ENCODE data around the gene TARBP1. TPM values are rescaled to one million over a fixed set of nuclear protein-coding genes. Genes with fewer than 3 reads are reported as not detected.

Gene TARBP1
- total RNA-seq, 1 experiment from 2014 or later = 39.9 TPM

GRCh38 chr1:234469376-234469775, 9.6 kb downstream of the TARBP1 start:
- no peak for DNase-seq (ENCODE audit: low read depth, low spot score)
- in situ Hi-C loops (cut with HindIII; ENCODE audit: low pct_unique_long_range_greater_than_20kb, low sequenced_read_pairs) = no loop called here

DNA sequence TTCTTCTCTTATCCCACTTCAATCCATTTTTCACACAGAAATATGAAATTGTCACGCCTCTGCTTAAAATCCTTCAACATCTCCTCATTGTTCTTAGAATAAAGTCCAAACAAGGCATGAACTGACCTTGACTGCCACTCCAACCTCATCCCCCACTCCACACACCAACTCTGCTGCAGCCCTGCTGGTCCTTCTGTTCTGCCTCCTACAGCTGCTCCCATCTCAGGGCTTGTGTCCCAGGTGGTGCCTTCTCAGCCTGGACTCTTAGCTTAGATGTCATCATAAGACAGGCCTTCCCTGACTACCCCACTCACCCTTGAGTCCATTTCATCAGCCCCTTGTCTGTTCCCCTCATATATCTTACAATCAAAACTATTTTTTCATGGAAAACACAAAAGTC, 10.4 kb downstream of the TARBP1 start:
- in situ Hi-C loops (cut with HindIII; ENCODE audit: low pct_unique_long_range_greater_than_20kb, low sequenced_read_pairs) = no loop called here
- DNase-seq (ENCODE audit: low read depth, low spot score) = no peak

DNA sequence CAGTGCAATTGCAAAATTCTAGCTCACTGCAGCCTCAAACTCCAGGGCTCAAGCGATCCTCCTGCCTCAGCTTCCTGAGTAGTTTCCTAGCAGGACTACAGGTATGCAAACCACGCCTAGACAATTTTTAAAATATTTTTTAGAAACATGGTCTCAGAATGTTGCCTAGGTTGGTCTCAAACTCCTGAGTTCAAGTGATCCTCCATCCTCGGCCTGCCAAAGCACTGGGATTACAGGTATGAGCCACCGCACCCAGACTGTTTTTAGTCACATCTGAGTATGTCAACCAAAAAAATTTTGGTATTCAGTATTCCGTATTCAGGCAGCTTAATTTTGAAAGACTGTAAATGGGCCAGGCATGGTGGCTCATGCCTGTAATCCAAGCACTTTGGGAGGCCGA, 11.2 kb downstream of the TARBP1 start:
- in situ Hi-C loops (cut with HindIII; ENCODE audit: low pct_unique_long_range_greater_than_20kb, low sequenced_read_pairs) = no loop called here
- no peak for DNase-seq (ENCODE audit: low read depth, low spot score)

- no peak for DNase-seq (ENCODE audit: low read depth, low spot score)
- in situ Hi-C loops (cut with HindIII; ENCODE audit: low pct_unique_long_range_greater_than_20kb, low sequenced_read_pairs) = no loop called here
Observed at GRCh38 chr1:234466945-234467344, 12.0 kb downstream of the TARBP1 start.

GRCh38 chr1:234463749-234464148, 15.2 kb downstream of the TARBP1 start:
- DNase-seq (ENCODE audit: low read depth, low spot score) = no peak
- in situ Hi-C loops (cut with HindIII; ENCODE audit: low pct_unique_long_range_greater_than_20kb, low sequenced_read_pairs) = no loop called here

DNA sequence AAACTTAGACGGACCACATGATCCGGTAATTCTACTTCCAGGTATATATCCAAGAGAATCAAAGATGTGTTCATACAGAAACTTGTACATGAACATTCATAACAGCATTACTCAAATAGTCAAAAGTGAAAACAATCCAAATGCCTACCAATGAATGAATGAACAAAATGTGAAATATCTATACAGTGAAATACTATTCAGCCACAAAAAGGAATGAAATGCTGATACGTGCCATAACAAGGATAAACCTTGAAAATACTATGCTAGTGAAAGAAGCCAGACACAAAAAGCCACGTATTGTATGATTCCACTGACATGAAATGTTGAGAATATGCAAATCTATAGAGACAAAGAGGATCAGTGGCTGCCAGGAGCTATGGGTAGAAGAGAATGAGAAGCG, 18.3 kb downstream of the TARBP1 start:
- in situ Hi-C loops (cut with HindIII; ENCODE audit: low pct_unique_long_range_greater_than_20kb, low sequenced_read_pairs) = no loop called here
- DNase-seq (ENCODE audit: low read depth, low spot score) = no peak

DNA sequence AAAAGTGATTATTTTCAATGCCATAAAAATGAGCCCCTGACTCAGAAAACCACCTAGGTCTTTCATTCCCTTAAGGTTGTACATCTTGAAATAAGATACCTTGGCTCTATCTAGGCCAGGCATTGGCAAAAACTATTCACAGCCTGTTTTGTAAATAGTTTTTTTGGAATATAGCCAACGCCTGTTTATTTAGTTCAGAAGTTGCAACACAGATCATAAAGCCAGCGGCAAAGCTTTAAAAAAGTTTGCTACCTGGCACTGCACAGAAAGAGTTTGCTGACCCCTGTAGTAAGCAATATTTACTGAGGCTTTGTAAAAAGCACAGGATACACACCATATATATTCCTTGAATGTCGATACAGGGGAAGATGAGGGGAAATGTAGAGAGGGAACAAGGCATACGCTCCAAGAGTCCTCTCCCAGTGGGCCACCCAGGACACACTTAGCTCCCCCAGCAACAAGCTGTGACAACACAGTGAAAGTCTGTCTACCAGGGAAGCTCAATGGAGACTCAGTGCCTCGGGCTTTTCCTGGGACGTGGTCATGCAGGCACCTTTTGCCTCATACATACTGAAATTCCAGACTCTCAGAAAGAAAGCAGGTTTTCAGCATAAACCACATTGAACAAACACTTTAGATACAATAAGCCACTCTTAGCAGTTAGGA, 20.5 kb downstream of the TARBP1 start:
- peak; percentile 95 for DNase-seq (ENCODE audit: low read depth, low spot score)
- in situ Hi-C loops (cut with HindIII; ENCODE audit: low pct_unique_long_range_greater_than_20kb, low sequenced_read_pairs) = no loop called here

DNA sequence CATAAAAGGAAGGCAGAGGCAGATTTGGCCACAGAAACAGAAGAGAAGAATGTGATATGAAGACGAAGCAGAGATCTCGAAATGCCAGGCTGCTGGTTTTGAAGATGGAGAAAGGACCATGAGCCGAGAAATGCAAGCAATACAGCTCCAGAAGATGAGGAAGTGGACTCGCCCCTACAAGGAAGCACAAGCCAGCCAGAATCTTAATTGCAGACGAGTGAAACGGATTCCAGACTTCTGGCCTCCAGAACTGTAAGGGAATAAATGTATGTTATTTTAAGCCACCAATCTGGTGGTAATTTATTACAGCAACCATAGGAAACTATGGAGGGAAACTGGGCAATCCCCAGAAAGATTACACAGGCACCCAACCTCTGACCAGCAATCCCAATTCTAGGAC, 24.1 kb downstream of the TARBP1 start:
- DNase-seq (ENCODE audit: low read depth, low spot score) = no peak
- in situ Hi-C loops (cut with HindIII; ENCODE audit: low pct_unique_long_range_greater_than_20kb, low sequenced_read_pairs) = no loop called here

DNA sequence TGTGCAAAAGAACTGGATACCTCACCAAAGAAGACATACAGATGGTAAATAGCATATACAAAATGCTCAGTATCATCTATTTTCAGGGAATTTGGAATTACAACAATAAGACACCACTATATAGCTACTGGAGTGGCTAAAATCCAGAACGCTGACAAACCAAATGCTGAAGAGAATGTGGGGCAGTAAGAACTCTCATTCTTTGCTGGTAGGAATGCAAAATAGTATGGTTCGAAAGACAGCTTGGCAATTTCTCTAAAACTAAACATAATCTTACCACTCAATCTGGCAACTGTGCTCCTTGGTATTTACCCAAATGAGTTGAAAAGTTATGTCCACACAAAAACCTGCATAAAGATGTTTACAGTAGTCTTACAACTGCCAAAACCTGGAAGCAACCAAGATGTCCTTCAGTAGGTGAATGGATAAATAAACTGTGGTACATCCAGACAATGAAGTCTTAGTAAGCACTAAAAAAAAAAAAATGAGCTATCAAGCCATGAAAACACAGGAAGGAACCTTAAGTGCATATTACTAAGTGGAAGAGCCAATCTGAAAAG, 26.5 kb downstream of the TARBP1 start:
- DNase-seq (ENCODE audit: low read depth, low spot score) = no peak
- in situ Hi-C loops (cut with HindIII; ENCODE audit: low pct_unique_long_range_greater_than_20kb, low sequenced_read_pairs) = no loop called here

DNA sequence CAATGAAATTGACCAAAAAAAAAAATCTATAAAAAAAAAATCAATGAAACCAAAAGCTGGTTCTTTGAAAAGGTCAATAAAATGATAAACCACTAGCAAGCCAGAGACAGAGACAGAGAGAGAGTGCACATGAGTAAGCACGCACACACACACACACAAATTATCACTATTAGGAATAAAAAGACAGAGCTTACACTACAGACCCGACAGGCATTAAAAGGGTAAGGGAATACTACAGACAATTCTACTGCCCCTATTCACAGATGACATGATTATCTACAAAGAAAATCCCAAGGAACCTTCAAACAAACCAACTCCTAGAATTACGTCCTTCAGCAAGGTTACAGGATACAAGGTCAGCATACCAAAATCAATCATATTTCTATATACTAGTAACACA, 38.6 kb downstream of the TARBP1 start:
- no peak for DNase-seq (ENCODE audit: low read depth, low spot score)
- in situ Hi-C loops (cut with HindIII; ENCODE audit: low pct_unique_long_range_greater_than_20kb, low sequenced_read_pairs) = no loop called here

DNA sequence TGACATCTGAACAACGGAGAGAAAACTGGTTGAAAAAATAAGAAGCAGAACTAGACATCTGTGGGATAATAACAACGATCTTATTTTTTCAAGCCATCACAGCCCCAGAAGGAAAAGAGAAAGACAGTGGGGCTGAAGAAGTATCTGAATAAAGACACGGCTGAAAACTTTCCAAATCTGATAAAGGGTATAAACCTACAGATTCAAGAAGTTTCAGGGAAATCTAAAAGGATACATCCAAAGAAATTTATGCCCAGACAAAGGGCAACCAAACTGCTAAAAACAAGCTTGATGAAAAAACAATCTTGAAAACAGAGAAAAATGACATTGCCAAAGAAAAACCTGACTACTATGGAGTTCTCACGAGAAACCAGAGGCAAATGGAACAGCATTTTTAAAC, 40.4 kb downstream of the TARBP1 start:
- in situ Hi-C loops (cut with HindIII; ENCODE audit: low pct_unique_long_range_greater_than_20kb, low sequenced_read_pairs) = no loop called here
- no peak for DNase-seq (ENCODE audit: low read depth, low spot score)

DNA sequence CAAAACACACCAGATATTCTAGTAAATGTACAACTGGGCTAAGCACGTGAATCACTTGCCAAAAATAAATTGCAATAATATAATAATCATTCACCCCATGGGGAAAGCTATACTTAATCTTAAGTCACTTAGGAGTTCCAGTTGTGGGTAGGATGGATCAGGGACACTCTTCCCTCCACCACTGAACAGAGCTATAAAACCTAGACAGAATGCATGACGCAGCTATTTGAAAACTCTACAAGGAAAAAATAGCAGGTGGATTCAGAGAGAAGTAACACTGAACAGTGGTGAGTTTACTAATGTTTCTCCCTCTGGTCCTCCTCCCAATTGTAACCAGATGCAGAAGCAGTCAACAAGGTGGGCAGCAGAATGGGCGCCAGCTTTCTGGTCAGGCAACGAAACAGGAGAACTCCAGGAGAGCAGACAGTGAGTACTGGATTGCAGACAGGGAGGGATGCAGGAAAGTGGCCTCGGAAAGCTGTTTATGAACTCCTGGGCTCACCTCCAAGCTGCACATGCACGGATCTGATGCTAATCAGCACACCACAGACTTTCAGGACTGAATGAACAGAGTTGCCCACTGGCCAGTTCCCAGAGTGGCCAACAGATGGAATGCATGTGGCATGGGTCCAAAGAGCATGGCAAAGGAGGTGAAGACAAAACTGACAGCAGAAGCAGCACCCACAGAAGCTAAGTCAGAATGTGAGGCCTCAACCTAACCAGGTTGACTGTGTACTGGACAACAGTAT, 41.4 kb downstream of the TARBP1 start:
- DNase-seq (ENCODE audit: low read depth, low spot score) = peak; percentile 23
- in situ Hi-C loops (cut with HindIII; ENCODE audit: low pct_unique_long_range_greater_than_20kb, low sequenced_read_pairs) = no loop called here

DNA sequence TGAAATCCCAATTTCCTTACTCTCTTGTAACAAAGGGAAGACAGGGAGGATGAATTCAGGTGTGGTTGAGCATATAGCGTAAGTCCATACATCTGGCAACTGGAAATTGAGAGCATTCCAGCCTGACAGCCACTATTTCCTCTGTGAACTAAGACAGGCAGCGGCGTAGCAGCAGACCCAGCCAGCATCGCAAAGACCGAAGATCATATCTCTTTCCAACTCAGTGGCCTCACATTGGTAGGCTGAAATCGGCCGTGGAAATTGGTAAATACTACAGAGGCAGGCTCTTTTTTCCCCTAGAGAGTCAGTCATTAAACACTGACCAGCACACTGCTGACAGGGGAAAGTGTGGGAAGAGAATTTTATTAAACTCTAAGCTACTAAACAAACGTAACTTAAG, 43.4 kb downstream of the TARBP1 start:
- in situ Hi-C loops (cut with HindIII; ENCODE audit: low pct_unique_long_range_greater_than_20kb, low sequenced_read_pairs) = no loop called here
- no peak for DNase-seq (ENCODE audit: low read depth, low spot score)

DNA sequence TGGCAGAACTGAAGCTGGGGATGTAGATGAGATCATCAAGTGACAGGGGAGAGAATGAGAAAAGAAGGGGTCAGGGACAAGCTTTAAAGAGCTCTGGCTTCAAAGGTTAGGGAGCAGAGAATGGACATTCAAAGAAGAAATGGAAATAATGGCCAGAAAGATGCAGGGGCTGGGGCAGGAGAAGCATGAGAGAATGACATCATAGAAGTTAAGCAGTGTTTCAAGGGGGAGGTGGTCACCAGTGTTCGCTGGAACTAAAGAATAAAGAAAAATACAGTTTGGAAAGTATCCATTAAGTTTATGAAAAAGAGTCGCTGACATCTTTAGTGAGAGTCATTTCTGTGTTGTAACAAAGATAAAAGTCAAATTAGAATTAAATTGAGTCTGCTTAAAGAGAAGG, 44.3 kb downstream of the TARBP1 start:
- no peak for DNase-seq (ENCODE audit: low read depth, low spot score)
- in situ Hi-C loops (cut with HindIII; ENCODE audit: low pct_unique_long_range_greater_than_20kb, low sequenced_read_pairs) = no loop called here

GRCh38 chr1:234433563-234434285, 45.3 kb downstream of the TARBP1 start:
- DNase-seq (ENCODE audit: low read depth, low spot score) = no peak
- in situ Hi-C loops (cut with HindIII; ENCODE audit: low pct_unique_long_range_greater_than_20kb, low sequenced_read_pairs) = no loop called here

DNA sequence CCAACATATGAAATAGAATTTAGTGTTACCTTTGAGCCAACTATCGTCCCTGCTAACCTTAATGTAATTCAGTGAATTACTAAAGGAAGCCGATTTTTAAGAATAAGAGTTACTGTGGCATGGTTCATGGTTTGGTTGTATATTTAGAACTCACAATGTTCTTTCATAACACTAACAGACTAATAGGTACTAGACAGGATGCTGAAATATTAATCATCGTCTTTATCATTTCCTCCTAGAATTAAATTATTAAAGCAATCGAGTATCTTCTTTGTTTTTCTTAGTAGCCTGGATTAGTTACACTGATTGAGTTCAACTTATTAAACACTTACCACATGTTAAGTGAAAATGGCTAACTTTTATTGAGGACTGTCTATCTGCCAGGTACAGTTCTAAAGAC, 47.7 kb downstream of the TARBP1 start:
- in situ Hi-C loops (cut with HindIII; ENCODE audit: low pct_unique_long_range_greater_than_20kb, low sequenced_read_pairs) = no loop called here
- no peak for DNase-seq (ENCODE audit: low read depth, low spot score)

GRCh38 chr1:234430691-234431090, 48.3 kb downstream of the TARBP1 start:
- no peak for DNase-seq (ENCODE audit: low read depth, low spot score)
- in situ Hi-C loops (cut with HindIII; ENCODE audit: low pct_unique_long_range_greater_than_20kb, low sequenced_read_pairs) = no loop called here

- in situ Hi-C loops (cut with HindIII; ENCODE audit: low pct_unique_long_range_greater_than_20kb, low sequenced_read_pairs) = no loop called here
Observed at GRCh38 chr1:234429434-234429806, 49.6 kb downstream of the TARBP1 start.

More at GRCh38 chr1:234429434-234429806, 49.6 kb downstream of the TARBP1 start:
- DNase-seq (ENCODE audit: low read depth, low spot score) = no peak

All from SK-MEL-5 (cell line).